SK-N-DZ (cell line): ENCODE results near the gene HS1BP3.

ENCODE experiments used
- DNase-seq: peaks from one replicate; pipeline ENCODE4 v3.0.0-alpha.2; 2015; ENCODE audit warnings: low spot score

The HS1BP3 gene

GRCh38 chr2:20572221-20572620, 78.7 kb downstream of the HS1BP3 start:
- no peak for DNase-seq

DNA sequence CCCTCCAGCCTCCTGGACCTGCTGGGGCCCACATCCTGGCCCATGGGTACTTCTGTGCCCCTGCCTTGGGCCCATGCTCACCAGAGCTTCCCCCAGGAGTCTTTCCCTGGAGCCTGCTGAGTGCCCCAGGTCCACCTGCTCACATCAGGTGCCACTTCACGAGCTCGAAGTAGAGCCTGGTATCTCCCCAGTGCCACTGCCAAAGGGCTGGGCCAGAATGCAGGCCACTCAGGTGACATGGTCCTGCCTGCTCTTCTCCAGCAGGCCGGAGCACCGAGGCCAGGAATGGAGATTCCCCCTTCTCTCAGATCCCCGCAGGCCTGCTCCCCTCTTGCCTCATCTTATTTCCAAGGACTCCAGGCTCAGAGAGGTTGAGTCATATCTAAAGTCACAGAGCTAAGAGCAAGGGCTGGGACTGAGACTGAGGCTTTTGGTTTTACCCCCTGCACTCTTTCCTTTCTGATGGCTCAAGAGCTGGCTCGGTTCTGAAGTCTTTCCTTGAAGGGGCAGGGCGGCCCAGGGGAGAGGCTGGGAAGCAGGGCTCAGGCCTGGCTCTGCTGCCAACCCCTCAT, 79.2 kb downstream of the HS1BP3 start:
- no peak for DNase-seq

DNA sequence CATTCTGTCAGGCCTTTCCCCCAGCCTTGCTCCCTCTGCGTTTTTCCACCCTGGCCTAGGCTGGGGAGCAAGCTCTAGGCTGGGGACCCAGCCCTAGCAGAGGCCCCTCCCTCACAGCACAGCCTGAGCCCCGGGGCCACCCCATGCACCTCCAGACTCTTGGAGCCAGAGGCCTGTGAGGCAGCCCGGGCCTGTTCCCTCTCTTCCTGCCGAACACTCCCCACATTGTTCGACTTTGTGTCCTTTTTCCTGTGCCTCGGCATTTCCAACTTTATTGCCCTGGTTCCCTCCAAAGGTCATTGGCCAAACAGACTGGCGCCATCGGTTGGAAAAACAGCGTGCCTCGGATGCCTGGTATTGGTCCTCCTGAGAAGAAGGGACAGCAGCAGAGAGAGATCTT, 79.7 kb downstream of the HS1BP3 start:
- no peak for DNase-seq

GRCh38 chr2:20570249-20570648, 80.6 kb downstream of the HS1BP3 start:
- no peak for DNase-seq

- DNase-seq = no peak
Observed at GRCh38 chr2:20569464-20570223, 81.3 kb downstream of the HS1BP3 start.

GRCh38 chr2:20568501-20569463, 82.1 kb downstream of the HS1BP3 start:
- DNase-seq = no peak

DNA sequence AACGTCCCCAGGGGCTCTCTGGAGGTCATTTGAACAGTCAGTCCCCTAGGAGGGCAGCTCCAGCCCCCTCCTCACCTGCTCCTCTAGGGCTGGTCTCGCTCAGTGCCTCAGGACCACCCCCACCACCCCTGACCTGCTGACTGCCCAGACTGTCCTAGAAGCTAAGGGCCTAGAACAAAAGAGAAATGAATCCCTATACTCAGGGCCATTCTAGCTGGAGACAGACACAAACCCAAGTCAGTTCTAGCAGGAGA, 83.0 kb downstream of the HS1BP3 start:
- DNase-seq = no peak
